SW480 (cell line): Measurements from ENCODE around the gene SENP1.

Source experiments
- DNase-seq: peaks from one replicate; pipeline ENCODE4 v3.0.0-alpha.2; 2016; ENCODE audit warnings: low spot score

Gene SENP1

DNA sequence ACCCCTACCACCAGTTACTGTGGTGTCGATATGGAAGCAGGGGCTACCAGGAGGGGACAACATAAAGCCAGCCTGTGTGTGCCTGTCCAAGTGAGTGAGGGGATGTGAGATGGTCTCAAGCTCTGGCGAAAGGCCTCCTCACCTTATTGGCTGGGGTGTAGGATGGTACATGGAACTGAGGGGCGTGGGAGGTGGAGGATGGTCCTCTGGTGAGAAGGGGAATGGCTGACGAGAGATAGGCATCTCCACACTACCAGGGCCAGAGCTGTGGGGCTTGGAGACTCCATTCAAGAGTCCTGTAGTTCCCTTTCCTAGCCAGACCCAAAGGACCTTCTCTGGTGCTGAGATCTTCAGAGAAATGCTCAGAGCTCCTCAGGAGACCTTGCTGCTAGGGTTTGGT, 69.1 kb downstream of the SENP1 start:
- no peak for DNase-seq

DNA sequence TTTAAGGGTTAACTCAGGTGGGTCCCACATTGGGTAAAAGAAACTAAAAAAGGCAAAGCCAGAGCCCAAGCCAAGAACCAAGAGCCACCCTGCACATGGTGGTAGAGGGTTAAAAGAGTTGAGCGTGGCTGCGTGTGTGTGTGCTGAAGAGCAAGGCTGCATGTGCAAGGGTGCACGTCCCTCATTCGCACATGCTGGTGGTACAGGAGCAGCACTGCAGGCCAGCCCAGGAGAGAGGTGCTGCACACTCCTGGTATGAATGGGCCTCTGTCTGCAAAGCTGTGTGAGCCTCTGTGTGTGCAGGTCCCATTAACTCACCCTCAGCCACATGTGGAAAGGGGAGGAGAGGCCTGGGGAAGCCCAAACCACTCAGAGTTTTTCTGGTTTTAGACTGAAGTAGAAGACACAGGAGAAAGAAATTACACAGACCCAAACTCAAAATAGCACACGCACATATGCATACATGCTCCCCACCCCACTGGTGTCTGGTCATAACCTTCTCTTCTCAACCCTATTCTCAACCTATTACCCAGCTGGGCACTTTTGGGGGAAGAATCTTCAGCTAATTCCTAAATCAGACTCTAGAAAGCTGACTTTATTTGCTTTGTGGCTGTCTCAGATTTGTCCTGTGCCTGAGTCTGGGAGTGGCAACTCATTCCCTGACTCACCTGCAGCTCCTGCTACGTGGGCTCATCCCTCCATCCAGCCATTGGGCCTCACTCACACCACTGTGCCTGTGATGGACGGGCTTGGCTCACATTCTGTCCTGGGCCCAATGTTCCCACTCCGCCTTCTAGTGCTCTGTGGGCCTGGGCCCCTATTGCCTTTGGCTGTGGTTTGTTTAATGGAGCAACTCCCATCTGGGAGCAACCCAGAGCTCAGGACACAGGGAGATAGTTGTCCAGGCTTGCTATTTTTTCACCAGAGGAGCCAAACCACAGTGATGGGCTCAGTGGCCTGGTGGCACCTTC, 70.8 kb downstream of the SENP1 start:
- DNase-seq = no peak

DNA sequence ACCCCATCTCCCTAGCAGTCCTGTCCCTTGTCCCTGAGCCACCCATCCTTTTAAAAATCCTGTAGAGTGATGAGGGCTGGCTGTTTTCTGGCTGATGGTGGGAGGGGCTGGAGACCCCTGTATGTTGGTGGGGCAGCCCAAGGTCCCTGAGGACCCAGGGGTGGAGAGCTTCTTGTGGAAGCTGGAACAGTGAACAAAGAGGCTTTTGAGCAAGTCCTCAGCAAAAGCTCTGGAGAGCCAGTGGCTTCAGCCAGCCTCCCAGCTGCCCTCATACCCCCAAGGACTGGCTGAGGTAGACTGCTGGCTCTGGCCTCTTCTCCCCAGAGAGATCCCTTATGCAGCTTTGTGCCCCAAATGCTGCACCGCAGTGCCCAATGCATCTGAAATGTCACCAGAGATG, 72.4 kb downstream of the SENP1 start:
- DNase-seq = no peak

DNA sequence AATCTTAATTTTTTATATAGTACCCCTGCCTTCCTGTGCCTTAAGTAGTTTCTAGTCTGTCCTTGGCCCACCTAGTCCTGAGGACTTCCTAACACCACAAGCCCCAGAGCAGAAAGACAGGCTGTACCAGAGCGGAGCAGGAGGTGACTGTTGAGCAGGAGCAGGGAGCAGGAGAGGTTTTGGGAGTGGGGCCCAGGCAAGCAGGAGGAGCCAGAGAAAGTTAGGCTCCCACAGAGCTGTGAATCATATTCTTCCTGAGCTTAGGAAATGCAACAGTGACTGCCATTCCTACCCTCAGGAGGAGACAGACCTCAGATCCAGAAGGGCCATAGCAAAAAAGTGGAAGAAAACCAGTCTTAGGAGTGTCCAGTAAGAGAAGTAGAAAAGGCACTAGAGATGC, 73.3 kb downstream of the SENP1 start:
- DNase-seq = no peak

DNA sequence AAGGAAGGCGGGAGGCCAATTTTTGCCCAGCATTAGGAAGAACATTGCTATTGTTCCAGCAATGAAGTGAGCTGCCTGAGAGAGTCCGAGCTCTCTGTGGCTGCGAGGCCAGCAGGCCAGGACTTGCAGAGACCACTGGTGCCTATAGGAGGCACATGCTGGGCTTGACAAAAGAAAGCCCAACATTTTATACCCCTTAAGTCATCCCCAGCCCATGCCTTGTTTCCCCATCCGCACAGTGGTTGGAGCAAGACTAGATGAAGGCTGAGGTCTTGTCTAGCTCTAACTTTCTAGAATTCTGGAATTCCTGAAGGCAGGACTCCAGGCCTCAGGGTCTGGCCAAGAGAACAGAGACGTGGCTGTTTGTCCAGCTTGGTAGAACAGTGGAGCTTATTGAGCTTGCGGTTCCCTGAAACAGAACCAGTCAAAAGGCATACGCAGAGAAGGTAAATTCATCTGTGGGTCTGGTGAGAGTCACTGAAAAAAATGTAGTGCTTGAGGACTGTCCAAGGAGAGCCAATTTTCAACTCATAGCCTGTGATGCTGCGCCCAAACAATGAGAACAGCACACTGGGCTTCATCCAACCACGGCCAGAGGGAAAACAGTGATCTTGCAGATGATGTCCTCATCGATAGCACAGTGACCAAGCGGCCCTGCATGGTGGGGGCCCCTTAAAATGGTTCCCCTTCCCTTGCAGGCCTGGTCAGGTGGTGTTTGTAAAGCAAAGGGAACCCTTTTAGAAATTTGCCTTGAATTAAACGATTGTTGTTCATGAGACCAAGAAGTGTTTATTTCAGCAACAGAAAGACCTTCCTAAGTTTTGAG, 74.5 kb downstream of the SENP1 start:
- no peak for DNase-seq

DNA sequence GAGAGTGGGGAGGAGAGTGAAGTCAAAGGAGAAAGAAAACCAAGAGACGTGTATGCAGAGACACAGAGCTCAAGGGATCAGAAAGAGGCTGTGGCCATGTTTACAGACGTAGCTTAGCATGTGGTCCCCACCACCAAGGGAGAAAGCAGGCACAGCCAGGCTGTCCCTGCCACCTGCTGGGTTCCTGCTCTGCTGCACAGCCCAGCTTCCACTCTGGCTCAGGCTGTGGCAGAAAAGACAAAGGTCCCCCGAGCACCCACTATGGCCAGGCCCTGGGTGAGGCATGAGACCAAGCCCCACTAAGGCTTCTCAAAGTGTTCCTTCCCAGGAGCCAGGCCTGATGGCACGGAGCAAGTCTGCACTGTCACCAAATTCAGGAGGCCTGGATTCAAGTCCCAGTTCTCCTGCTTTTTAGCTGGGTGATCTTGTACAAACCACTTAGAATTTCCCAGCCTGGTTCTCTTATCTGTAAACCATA, 75.7 kb downstream of the SENP1 start:
- DNase-seq = no peak

DNA sequence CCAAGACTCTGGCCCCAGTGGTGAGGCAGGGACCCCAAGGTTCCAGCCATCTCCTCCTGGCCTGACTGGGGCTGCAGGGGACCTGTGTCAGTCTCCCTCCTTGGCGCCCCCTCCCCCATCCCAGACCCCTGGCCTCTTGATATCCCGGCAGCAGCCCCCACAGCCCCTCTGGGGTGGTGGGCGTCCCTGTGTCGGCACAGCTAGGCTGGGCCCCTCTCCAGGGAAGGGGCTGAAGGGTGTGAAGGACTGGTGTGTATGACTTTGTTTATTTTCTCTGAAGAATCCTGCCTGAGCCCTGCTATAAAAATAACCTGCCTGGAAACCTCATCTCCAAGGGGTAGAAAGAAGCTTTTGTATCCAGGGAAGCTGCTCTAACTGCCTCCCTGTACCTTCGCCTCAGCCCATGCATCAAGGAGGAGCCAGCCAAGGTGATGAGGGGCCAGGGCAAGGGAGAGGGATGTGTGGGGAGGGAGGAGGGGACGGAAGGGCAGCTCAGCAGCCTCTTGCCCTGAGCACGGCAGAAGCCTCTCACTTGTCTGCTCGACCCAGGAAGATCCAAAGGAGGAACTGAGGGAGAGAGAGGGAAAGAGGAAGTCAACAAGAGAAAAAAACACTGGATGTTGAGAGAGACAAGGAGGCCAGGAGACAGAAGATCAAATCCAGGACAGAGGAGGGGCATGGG, 76.2 kb downstream of the SENP1 start:
- peak; percentile 60 for DNase-seq

DNA sequence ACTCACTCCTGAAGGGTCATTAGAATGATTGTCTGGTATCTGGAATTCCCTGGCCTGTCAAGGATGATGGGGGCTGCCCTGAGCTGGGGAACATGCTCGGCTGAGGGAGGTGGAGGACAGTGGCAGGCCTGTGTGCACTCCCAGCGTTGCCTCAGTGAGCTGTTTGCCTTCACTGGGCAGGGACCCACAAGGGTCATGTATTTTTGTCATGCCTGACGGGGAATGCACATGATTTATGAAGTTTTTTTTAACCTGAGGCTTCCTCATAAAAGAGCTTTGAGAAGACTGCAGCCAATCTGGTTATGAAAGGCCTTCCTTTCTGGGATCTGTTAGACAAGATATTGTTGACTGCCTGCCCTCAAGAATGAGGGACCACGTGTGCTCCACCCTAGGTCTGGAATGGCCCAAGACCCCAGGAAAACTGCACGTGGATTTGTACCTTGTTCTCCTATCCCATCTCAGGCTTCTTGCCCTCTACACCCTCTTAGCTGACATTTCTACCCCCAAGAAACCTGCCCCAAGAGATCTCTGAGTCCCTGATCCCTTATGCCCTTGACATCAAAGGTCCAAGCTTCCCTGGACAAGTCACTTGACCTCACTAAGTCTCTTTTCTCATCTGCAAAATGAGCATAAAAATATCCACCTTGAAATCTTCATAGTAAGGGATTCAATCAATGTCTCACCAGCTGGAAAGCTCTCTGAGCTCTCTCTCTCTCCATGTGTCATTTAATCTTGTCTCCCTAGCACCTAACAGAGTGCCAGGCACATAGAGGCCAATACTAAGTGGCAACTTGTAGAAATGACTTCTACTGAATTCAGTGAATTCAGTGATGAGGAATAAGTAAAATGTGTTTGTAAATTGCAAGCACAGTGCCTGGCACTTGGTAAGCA, 77.1 kb downstream of the SENP1 start:
- no peak for DNase-seq

DNA sequence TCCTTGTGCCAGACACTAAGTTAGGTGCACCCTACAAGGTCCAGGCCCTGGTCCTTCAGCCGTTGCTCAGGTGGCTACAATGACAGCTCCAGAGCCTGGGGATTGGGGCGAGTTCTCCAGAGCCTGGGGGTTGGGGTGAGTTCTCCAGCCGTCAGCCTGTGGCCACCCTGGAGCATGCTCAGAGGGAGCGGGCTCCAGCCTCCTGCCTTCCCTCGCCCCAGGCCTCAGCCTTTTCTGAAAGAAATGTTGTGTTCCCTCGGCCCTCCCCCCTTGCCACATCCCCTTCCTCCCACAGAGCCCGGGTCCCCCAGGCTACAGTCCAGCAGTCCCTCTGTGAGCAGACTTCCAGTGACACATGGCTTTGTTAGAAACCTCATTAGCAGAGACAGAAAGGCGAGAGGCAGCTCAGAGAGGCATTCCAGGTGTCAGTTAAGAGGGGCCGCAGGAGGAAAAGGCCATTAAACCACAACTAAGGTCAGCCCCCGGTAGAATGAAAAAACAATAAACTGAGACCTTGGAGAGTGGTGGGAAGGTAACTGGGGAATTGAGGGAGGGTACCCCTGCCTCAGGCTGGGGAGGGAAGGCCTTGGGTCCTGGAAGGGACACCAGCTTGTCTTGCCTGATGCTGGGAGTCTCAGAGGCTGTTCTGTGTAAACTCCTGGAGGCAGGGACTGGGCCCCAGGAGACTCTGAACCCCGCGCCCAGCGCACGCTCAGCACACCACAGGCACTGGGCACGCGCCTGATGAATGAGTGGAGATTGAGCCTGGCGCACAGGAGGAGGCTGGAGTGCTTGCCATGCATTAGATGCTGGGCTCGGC, 78.5 kb downstream of the SENP1 start:
- no peak for DNase-seq

DNA sequence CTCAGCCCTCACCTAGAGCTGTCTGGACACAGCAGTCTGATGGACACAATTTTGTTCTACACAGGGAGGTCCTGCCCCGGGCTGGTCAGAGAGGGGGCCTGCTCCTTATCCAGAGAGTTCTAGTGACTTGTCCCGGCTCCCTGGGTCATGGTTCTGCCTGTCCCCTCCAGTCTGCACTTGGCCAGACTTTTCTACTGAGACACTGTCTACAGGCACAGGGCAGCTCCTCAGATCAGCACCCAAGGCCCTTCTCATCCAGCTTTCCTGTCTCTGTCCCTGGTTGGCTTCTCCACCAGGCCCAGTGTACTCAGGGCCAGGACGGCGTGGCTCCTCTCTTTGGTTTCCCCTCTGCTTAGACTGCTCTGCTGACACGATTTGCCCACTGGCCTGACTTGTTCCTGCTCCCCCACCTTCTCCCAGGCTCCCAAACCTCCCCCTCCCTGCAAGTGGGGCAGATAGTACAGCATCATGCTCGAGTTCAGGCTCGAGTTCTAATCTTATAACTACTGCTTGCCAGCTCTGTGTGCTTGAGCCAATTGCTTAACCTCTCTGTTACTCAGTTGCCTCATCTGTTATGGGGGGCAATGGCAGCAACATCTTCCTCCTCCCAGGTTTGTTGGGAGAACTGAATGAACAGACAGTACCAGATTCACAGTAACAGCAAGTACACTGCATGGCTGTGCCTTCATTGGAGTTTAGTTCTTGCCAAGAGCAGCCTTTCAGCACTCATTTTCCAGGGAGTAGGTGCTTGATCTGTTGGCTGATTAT, 79.6 kb downstream of the SENP1 start:
- DNase-seq = no peak

DNA sequence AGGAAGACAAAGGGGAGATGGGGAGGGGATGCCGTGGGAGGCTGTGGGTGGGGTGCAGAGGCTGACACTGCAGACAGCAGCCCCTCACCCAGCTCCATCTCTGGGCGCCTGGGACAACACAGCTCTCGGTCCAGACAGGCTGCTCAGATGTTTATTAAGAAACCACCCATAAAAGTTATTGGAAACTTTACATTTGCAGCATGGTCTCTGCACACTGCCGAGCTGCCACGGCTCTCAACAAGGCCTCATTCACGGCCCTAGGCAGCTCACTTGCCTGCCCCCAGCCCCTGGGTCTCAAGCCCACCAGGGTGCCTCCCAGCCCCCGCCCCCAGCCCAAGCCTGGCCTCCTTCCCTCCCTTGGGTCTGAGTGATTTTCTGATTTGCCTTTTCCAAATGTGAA, 80.6 kb downstream of the SENP1 start:
- DNase-seq = no peak

DNA sequence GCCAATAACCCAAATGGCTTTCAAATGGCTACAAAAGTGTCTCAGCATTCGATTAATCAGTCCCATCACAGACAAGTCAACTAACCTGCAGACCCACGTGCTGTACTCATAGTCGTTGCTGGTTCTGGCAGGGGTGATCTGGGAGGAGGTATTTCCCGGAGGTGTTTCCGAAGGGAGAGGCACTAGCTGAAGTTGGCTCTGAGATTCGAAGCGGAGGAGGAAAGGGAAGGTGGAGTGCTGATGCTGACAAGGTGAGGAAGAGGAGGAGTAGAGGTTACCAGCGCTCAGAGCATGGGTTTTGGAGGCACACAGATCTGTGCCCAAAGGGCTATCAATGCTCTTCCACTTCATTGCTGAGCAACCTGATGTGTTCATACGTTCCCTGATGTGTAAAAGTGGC, 81.1 kb downstream of the SENP1 start:
- no peak for DNase-seq

DNA sequence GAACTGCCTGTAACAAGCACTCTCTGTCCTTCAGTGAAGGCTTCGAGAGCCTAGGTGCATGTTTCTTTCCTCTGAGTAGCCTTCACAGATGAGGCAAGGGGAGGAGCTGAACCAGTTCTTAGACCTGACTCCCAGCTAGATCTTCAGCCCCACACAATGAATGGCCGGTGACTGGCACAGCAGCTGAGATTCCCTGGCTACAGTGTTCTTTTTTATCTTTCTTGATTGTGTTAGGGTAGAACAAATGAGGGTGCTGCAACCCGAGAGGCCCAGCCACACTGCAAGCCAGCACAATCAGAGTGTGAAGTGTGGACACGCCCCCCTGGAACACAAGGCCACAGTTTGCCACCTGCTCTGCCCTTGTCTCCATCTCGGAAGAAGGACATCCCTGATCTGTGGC, 82.5 kb downstream of the SENP1 start:
- no peak for DNase-seq

DNA sequence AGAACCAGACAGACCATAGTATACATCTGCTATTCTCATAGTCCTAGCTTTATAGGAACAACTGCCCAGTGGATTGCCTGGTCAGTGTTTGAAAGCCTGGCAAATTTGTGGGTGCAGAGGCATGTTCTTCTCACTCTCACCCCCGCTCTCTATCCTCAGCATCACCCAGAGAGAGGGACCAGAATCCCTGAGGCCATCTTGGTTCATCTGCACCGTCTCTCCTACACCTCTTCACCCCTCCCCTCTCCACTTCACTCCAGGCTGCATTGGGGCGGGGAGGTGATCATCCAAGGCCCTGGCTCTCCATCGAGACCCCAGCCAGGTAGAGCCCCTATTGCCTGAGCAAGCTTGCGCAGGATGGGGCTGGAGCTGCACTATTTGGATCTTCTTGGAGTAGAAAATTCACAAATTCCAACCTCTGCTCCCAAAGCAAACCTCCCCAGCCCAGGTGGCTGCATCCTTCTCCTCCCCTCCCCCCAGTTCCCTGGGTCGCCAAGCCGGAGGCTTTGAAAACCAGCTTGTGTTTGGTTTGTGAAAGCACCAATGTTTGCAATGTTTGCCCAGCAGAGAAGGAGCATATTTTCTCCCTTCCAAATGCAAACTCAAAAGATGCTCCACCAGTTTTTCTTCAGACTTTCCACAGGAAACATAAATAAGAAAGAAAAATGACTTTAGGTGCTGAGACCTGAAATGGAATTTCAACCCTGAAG, 83.0 kb downstream of the SENP1 start:
- DNase-seq = no peak

DNA sequence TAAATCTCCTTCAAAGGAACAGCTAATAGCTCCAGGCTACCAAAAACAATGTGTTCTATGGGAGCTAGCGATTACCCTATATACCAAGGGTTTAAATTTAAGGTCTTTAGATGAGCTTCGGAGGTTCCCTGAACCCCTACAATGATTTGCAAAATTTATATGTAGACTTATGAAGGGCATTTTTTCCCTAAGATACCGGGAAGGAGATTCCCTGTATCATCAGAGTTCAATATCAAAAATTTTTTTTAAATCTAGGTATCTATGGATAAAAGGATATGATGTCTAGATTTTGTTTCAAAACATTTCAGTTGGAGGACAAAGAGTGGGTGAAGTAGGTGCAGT, 83.7 kb downstream of the SENP1 start:
- no peak for DNase-seq

DNA sequence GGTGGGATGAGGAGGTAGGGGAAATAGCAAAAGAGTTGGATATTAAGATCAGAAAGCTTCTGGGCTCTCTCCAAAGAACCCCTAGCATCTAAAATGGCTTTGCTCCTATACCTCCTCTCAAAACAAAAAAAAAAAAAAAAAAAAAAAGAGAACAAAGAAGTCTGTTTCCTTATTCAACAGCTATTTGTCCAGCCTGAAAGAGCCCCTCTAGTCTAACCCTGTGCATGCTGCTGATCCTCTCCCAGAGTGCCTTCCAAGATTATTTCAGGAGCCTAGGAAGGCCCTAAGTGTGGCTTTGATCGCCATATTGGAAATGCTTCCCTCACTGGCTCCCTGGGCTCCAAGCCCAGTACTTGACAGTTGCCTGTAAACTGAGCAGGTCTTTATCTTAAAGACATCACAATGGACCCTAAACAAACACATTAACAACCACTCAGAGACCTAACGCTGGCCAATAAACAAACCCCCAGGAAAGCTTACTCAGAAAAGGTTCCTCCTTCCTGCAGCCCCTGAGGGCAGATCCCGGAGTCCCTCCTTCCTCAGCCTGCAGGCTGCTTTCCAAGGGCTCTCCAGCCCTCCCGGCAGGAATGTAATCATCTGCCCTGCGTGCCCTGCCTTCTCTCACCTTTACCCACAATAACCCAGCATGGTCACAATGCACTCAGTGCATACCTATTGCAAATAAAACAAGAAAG, 84.2 kb downstream of the SENP1 start:
- no peak for DNase-seq

DNA sequence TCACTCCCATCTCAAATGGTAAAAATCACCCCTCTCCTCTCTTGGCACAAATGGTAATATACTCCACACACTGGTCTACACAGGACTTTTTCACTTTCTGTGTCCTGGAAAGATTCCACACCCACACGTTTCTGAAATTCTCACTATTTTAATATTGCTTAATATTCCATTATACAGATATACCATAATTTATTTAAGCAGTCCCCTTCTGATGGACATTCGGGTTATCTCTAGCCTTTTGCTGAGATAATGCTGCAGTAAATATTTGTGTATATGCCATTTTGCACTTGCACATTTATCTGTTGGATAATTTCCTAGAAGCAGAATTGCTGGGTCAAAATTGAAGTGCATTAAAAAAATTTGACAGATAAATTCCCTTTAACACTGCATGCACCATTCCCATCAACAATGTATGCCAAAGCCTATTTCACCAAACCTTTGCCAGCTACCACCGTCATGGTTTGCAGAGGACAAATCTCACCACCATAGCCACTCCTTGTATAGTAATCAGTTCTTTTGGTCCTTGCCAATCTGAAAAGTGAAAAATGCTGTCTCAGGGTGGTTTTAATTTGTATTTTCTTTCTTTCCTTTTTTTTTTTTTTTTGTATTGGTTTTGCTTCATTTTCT, 86.1 kb downstream of the SENP1 start:
- no peak for DNase-seq

DNA sequence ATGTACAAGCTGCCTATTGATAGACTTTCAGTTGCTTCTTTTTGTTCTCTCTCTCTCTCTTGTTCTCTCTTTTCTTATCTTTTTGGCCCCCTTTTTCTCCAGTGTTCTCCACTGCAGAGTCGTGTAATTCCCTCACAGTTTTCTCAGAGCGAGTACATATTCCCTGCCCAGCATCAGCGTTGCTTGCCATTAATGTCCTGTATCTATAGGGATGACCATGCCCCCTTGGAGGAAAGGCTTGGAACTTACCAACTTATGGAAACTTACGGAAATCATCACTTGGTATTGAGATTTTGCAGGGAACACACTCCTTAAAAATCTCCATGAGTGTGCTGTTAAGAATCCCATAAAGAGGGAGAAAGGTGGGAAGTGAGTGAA, 87.3 kb downstream of the SENP1 start:
- no peak for DNase-seq
